PC-9 (cell line): ENCODE results near the gene VAX1. TPM values are rescaled to one million over a fixed set of nuclear protein-coding genes. Genes with fewer than 3 reads are reported as not detected.
"Not testable (repeated sequence)": the region's sequence is repeated elsewhere in the genome, so short reads cannot be mapped to it uniquely, and the experiment has no call there.

Experiments used
- Bru-seq: library from RNA; stranded (reverse); fragments of 400-500 nt; gene quantifications from one replicate; lab custom pipeline; 2021; lab: Mats Ljungman, UMichigan
- BruChase-seq, 2 experiments: library from RNA; stranded (reverse); fragments of 400-500 nt; gene quantifications; one replicate each; lab custom pipeline; 2021; lab: Mats Ljungman, UMichigan
- BruUV-seq: library from RNA; stranded (reverse); fragments of 400-500 nt; replicated peaks from 2 replicates; lab custom pipeline; 2021; lab: Mats Ljungman, UMichigan
- CTCF ChIA-PET: fragments of 300-600 bp; sonication (Branson Sonifier 250); formaldehyde crosslinking; loops from one replicate; lab custom pipeline; 2022; ENCODE audit warnings: antibody characterized with exemption; lab: Charles Lee
- POLR2A ChIA-PET: fragments of 300-600 bp; sonication (Branson Sonifier 250); formaldehyde crosslinking; loops from one replicate; lab custom pipeline; 2022; ENCODE audit warnings: antibody characterized with exemption; ENCODE audit not compliant: unreplicated experiment; lab: Charles Lee
- DNase-seq, 2 experiments: peaks; one replicate each; pipeline versions ENCODE4 v3.0.0 to v3.0.0-alpha.2; 2015 to 2022; ENCODE audit warnings: mixed read lengths in 1 of 2
- H2AFZ ChIP-seq: fragments of 200-600 bp; sonication (generic); 2 replicates; pipeline ENCODE4 v1.8.1; 2017; ENCODE audit warnings: antibody characterized with exemption
- H3F3A ChIP-seq: fragments of 200-600 bp; sonication (generic); 2 replicates; pipeline ENCODE4 v1.8.1; 2017; ENCODE audit warnings: antibody characterized with exemption, mild to moderate bottlenecking, low read depth; ENCODE audit not compliant: insufficient read depth
- H3K27ac ChIP-seq: fragments of 200-600 bp; sonication (generic); 2 replicates; pipeline ENCODE4 v1.6.1; 2016; ENCODE audit warnings: mixed run types
- H3K27me3 ChIP-seq: fragments of 200-600 bp; sonication (generic); 2 replicates; pipeline ENCODE4 v1.6.1; 2016; ENCODE audit warnings: low read depth, mixed run types; ENCODE audit not compliant: insufficient read depth
- H3K36me3 ChIP-seq: fragments of 200-600 bp; sonication (generic); 2 replicates; pipeline ENCODE4 v1.6.1; 2016; ENCODE audit warnings: low read depth, mixed run types
- H3K4me1 ChIP-seq: fragments of 200-600 bp; sonication (generic); replicated peaks from 2 replicates; pipeline ENCODE4 v1.6.1; 2016; ENCODE audit warnings: mixed run types; ENCODE audit not compliant: insufficient read depth
- H3K4me2 ChIP-seq: fragments of 200-600 bp; sonication (generic); 2 replicates; pipeline ENCODE4 v1.6.1; 2017; ENCODE audit warnings: mixed run types
- H3K4me3 ChIP-seq: fragments of 200-600 bp; sonication (generic); 2 replicates; pipeline ENCODE4 v1.6.1; 2016; ENCODE audit warnings: mixed run types
- H3K79me2 ChIP-seq: fragments of 200-600 bp; sonication (generic); 2 replicates; pipeline ENCODE4 v1.6.1; 2017; ENCODE audit warnings: low read depth, mixed run types
- H3K9me2 ChIP-seq: fragments of 200-600 bp; sonication (generic); 2 replicates; pipeline ENCODE4 v1.8.1; 2017; ENCODE audit warnings: mild to moderate bottlenecking; ENCODE audit not compliant: insufficient read depth
- H3K9me3 ChIP-seq: fragments of 200-600 bp; sonication (generic); 2 replicates; pipeline ENCODE4 v1.8.1; 2016; ENCODE audit warnings: low read depth; ENCODE audit not compliant: insufficient read depth
- H4K20me1 ChIP-seq: fragments of 200-600 bp; sonication (generic); 2 replicates; pipeline ENCODE4 v1.8.1; 2017; ENCODE audit not compliant: insufficient read depth
- EZH2 ChIP-seq: fragments of 200-600 bp; sonication (generic); IDR thresholded peaks from 2 replicates; pipeline ENCODE4 v1.8.0; 2017; ENCODE audit warnings: antibody characterized with exemption, low read depth
- intact Hi-C: fragments of 100-400 bp; cut with micrococcal nuclease; formaldehyde crosslinking; loops from one replicate; pipeline ENCODE4 v1.10.0; 2022; ENCODE audit not compliant: unreplicated experiment
- long read RNA-seq: library from polyadenylated mRNA; stranded (forward); transcript quantifications from one replicate; pipeline ENCODE4 v2.0.0, GENCODE V29; 2022
- total RNA-seq: library from RNA; stranded (reverse); gene quantifications from 2 replicates; pipeline ENCODE4 v1.2.3, GENCODE V29; 2021
- TF ChIP-seq, protein P1 (sequence below): fragments of 200-600 bp; sonication (generic); conservative IDR thresholded peaks from 2 replicates; pipeline ENCODE4 v1.6.1; 2017; ENCODE audit warnings: mixed run types, antibody characterized with exemption, mild to moderate bottlenecking, moderate library complexity

The VAX1 gene, protein sequence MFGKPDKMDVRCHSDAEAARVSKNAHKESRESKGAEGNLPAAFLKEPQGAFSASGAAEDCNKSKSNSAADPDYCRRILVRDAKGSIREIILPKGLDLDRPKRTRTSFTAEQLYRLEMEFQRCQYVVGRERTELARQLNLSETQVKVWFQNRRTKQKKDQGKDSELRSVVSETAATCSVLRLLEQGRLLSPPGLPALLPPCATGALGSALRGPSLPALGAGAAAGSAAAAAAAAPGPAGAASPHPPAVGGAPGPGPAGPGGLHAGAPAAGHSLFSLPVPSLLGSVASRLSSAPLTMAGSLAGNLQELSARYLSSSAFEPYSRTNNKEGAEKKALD
- total RNA-seq = not detected in 2 replicates
- not detected for Bru-seq, nascent RNA
- BruChase-seq, experiment 1, labeled RNA remaining after a 2-hour chase = not detected
- not detected for BruChase-seq, experiment 2, labeled RNA remaining after a 6-hour chase
- long read RNA-seq = 0 reads

DNA sequence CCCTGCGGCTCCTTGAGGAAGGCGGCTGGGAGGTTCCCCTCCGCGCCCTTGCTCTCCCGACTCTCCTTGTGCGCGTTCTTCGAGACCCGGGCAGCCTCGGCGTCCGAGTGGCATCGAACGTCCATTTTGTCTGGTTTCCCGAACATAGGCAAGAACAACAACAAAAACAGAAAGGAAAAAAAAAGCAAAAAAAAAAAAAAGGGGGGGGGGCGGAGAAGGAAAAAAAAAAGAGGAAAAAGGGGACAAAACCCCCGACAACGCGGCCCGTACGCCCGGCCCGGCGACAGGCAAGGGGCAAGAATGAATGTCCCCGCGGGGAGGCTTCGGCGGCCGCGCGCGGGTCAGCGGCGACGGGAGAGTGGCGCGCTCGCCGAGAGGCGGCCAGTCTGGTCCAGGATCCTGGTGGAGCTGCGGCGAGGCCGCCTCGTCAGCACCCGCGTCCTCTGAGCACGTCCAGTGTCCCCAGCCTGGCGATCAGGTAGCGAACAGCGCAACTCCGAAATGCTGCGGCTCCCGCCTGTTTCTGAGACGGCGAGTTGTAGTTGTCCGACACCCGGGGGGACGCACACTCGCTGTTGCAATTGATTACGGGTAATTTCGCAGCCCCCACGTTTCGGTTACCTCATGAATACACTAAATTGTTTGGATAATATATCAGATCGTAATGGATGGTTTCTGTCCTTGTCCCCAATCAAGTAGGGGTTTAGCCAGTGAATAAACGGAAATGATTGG lies at the start of gene VAX1:
Gene VAX1, minus strand, starts transcription at position 360 of the 732 bp plus-strand sequence. Its CDS starts 214 bp downstream, at position 146.
- Histone ChIP-seq H3K9me3 (no peaks in the 10 kb centered on the region), H3K9me2 (no peaks in the 10 kb centered on the region), H3K4me1 (no peaks in the 10 kb centered on the region), H3K4me3 (no peak within 1 kb of the TSS), H4K20me1 (no peaks in the 10 kb centered on the region), H3K36me3 (no peaks in the 10 kb centered on the region), H3K27ac (no peak within 1 kb of the TSS), H3F3A (no peaks in the 10 kb centered on the region), H3K27me3 (peaks cover 5% of the 10 kb centered on the region; the same call in 1 of the 2 replicates), H2AFZ (no peak within 1 kb of the TSS), H3K4me2 (no peak within 1 kb of the TSS), H3K79me2 (no peaks in the 10 kb centered on the region)
- no peak for DNase-seq
- intact Hi-C loops = no loop called here
- ChIA-PET CTCF (no interaction called here), POLR2A (no interaction called here)
- TF ChIP-seq EZH2 = no peak
- TF ChIP-seq, protein P1, sequence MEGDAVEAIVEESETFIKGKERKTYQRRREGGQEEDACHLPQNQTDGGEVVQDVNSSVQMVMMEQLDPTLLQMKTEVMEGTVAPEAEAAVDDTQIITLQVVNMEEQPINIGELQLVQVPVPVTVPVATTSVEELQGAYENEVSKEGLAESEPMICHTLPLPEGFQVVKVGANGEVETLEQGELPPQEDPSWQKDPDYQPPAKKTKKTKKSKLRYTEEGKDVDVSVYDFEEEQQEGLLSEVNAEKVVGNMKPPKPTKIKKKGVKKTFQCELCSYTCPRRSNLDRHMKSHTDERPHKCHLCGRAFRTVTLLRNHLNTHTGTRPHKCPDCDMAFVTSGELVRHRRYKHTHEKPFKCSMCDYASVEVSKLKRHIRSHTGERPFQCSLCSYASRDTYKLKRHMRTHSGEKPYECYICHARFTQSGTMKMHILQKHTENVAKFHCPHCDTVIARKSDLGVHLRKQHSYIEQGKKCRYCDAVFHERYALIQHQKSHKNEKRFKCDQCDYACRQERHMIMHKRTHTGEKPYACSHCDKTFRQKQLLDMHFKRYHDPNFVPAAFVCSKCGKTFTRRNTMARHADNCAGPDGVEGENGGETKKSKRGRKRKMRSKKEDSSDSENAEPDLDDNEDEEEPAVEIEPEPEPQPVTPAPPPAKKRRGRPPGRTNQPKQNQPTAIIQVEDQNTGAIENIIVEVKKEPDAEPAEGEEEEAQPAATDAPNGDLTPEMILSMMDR = no peak
- BruUV-seq = no TSS peak

DNA sequence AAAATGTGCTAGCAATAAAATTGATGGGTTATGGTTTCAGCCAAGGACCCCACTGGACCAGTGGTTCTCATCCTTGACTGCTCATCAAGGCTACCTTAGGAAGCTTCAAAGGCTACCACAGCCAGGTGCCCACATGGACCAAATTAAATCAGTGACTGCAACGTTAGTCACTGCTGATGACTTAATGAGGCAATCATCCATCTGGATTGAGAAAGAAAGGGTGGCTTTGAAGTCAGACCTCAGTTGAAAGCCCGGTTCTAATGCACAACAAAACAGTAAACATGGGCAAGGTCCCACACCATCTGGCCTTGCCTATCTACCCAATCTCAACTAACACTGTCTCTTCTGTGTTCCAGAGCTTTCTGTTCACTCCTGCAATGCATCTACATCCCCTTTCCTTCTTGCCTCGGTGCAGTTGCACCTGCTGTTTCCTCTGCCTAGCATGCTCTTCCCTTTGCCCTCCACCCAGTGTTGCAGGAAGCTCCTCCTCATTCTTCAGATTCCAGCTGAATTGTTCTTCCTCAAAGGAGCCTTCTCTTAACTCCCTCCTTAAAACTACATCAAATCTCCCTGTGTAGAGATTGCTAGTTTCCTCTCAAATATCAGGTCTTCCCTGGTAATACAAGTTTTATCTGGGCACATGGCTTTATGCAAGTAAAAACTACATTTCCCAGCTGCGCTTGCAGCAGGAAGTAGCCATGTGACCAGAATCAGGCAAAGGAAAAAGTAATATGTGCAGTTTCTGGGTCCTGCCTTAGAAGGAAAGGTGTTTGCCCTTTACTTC lies 49.0 kb upstream of the VAX1 start:
- H3K27ac ChIP-seq = peak overlapping the region; percentile 83
- no peaks in the 10 kb centered on the region for H3K27me3 ChIP-seq
- H4K20me1 ChIP-seq = no peaks in the 10 kb centered on the region
- peak in 1 of 2 experiments; percentile 79 for DNase-seq
- H3F3A ChIP-seq = peaks cover 23% of the 10 kb centered on the region; the same call in 1 of the 2 replicates
- peak overlapping the region; percentile 78; the same call in 1 of the 2 replicates for H2AFZ ChIP-seq
- H3K4me3 ChIP-seq = peak overlapping the region; percentile 19; the same call in 1 of the 2 replicates
- CTCF ChIA-PET = no interaction called here
- no peaks in the 10 kb centered on the region for H3K36me3 ChIP-seq
- no peaks in the 10 kb centered on the region for H3K9me3 ChIP-seq
- TF ChIP-seq, protein P1 = no peak
- TF ChIP-seq EZH2 = no peak
- POLR2A ChIA-PET = interaction anchor here (0.9 kb wide), 1 partner anchor 414 kb away, joined by 4 read pairs; no protein-coding TSS in a partner anchor
- intact Hi-C loops = no loop called here
- H3K4me1 ChIP-seq = peaks cover 27% of the 10 kb centered on the region
- no peaks in the 10 kb centered on the region for H3K9me2 ChIP-seq
- no peaks in the 10 kb centered on the region for H3K79me2 ChIP-seq
- BruUV-seq = no TSS peak
- peak overlapping the region; percentile 75 for H3K4me2 ChIP-seq

- H3K4me3 ChIP-seq, H3K27me3 ChIP-seq, H3K9me2 ChIP-seq, H3K27ac ChIP-seq, H3K36me3 ChIP-seq, H3K4me2 ChIP-seq, H3K79me2 ChIP-seq, H3K9me3 ChIP-seq, H4K20me1 ChIP-seq, intact Hi-C loops, CTCF ChIA-PET, POLR2A ChIA-PET, DNase-seq, H2AFZ ChIP-seq, BruUV-seq: not testable (repeated sequence)
- peaks cover 27% of the 10 kb centered on the region for H3K4me1 ChIP-seq
- peaks cover 23% of the 10 kb centered on the region; the same call in 1 of the 2 replicates for H3F3A ChIP-seq
These were observed 47.7 kb upstream of the VAX1 start for GRCh38 chr10:117185817-117186216.
